Testis (tissue), 3 donors: Measurements from ENCODE around the gene ACAA2. TPM values are rescaled to one million over a fixed set of nuclear protein-coding genes. Genes with fewer than 3 reads are reported as not detected.

ENCODE experiments used
- DNase-seq: peaks from one replicate; pipeline ENCODE4 v3.0.0-alpha.2; 2019
- H3K27ac ChIP-seq, 2 donors: fragments of 200-600 bp; sonication (generic); one replicate each; pipeline ENCODE4 v1.5.1; 2019
- H3K27me3 ChIP-seq: fragments of 200-600 bp; sonication (generic); one replicate; pipeline ENCODE4 v1.5.1; 2019
- H3K36me3 ChIP-seq: fragments of 200-600 bp; sonication (generic); one replicate; pipeline ENCODE4 v1.5.1; 2017; ENCODE audit warnings: low read depth; ENCODE audit errors: missing control alignments
- H3K4me1 ChIP-seq: fragments of 200-600 bp; sonication (generic); one replicate; pipeline ENCODE4 v1.5.1; 2019
- H3K4me3 ChIP-seq, 2 donors: fragments of 200-600 bp; sonication (generic); one replicate each; pipeline ENCODE4 v1.5.1; 2017 to 2019
- H3K9me3 ChIP-seq: fragments of 200-600 bp; sonication (generic); one replicate; pipeline ENCODE4 v1.5.1; 2017
- POLR2A ChIP-seq: fragments of 450-650 bp; IDR thresholded peaks from one replicate; pipeline ENCODE4 v1.6.1; 2017; ENCODE audit warnings: antibody characterized with exemption, mild to moderate bottlenecking, moderate library complexity
- WGBS, 2 donors: methylation state at CpG; one replicate each; pipeline ENCODE4 v1.1.5; 2018; 5-methylcytosine and 5-hydroxymethylcytosine counted together
- intact Hi-C: fragments of 100-400 bp; cut with DNase I; formaldehyde crosslinking; loops from one replicate; pipeline ENCODE4 v1.15.1; 2023; ENCODE audit warnings: low total_unique reads
- polyA plus RNA-seq: library from polyadenylated mRNA; stranded (reverse); fragments of 350-450 nt; fragmentation: Illumina TruSeq; extraction: RNeasy Lipid Tissue Mini Kit (QIAGEN cat#74804); gene quantifications from one replicate; pipeline ENCODE4 v1.2.3, GENCODE V29; 2014; ENCODE audit warnings: low read depth, low replicate concordance; ENCODE audit not compliant: insufficient read depth
- total RNA-seq, 2 donors: library from RNA; depleted of rRNA; stranded (reverse); fragments of >200 nt; gene quantifications; one replicate each; pipeline ENCODE4 v1.2.3, GENCODE V29; 2016
- TF ChIP-seq, protein P1 (sequence below), 3 experiments: fragments of 450-650 bp in 2 of 3; fragments of 200-600 bp in 1 of 3; sonication (generic) in 1 of 3; IDR thresholded peaks; one replicate each; pipeline ENCODE4 v1.5.1; 2016 to 2019; ENCODE audit warnings: antibody characterized with exemption in 3 of 3, mild to moderate bottlenecking in 2 of 3, moderate library complexity in 1 of 3

ACAA2 gene
- total and polyA plus RNA-seq, 3 donors from 2014 or later, result 42.2 to 77.2 (median 48.7) TPM

DNA sequence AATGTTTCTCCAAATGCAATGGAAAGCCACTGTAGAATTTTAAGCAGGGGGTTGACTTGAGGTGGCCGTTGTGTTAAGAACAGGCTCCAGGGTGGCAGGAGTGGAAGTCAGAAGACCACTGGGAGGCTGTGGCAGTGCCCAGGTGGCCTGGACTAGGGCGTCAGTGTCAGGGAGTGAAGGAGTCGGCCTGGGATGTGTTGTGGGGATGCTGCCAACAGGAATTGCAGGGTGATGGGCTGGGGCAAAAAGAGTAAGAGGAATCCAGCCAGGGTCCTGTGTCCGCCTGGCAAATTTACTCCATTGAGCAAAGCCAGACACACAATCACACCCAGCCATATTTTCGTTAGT is 55.1 kb downstream of the ACAA2 start:
- no peak for DNase-seq
- H3K9me3 ChIP-seq, result no peaks in the 10 kb centered on the region
- intact Hi-C loops, result no loop called here
- TF ChIP-seq, protein P1, sequence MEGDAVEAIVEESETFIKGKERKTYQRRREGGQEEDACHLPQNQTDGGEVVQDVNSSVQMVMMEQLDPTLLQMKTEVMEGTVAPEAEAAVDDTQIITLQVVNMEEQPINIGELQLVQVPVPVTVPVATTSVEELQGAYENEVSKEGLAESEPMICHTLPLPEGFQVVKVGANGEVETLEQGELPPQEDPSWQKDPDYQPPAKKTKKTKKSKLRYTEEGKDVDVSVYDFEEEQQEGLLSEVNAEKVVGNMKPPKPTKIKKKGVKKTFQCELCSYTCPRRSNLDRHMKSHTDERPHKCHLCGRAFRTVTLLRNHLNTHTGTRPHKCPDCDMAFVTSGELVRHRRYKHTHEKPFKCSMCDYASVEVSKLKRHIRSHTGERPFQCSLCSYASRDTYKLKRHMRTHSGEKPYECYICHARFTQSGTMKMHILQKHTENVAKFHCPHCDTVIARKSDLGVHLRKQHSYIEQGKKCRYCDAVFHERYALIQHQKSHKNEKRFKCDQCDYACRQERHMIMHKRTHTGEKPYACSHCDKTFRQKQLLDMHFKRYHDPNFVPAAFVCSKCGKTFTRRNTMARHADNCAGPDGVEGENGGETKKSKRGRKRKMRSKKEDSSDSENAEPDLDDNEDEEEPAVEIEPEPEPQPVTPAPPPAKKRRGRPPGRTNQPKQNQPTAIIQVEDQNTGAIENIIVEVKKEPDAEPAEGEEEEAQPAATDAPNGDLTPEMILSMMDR (IDR thresholded peaks at IDR 0.05), result no peak
- TF ChIP-seq POLR2A, result no peak
- no peak overlapping the region for H3K27ac ChIP-seq
- 65 to 82% methylated on average over 5 of the region's 5 CpGs for WGBS, 2 donors
- H3K4me1 ChIP-seq, result no peaks in the 10 kb centered on the region
- H3K27me3 ChIP-seq, result no peaks in the 10 kb centered on the region
- H3K36me3 ChIP-seq, result no peaks in the 10 kb centered on the region
- H3K4me3 ChIP-seq, result no peak overlapping the region

DNA sequence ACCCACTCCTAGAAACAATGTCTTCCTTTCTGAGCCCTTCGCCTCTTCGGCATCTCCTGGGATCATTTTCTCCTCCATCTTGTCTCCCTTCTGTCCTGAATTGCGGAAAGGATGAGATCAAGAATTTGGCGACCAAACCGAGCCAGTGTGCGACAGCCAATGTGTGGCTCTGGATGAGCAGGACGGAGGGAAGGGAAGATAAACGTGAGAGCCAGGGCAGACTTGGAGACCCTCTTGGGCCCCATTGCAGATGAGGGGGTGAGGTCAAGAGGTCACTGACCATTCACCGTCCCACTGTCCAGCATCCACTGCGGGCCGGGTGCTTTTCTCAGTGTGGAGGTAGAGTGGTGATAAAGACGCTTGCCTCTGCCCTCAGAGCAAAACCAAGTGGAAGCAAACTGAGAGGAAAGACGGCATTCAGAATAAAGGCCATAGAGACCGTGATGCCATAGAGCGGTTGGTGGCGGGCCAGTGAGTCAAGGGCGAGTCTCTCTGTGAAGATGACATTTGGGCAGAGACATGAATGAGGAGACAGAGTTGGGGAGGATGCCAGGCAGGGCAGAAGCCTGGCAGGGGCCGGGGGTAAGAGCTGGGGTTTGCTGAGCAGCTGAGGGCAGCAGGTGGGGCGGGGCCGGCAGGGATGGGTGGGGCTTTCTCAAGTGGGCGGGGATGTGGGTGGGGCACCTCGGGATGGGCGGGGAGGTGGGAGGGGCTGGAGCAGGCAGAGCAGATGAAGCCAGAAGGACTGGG is 55.6 kb downstream of the ACAA2 start:
- H3K27ac ChIP-seq, result no peak overlapping the region
- 84 to 91% methylated on average over 21 to 23 of the region's 23 CpGs for WGBS, 2 donors
- TF ChIP-seq, protein P1 (IDR thresholded peaks at IDR 0.05), result no peak
- TF ChIP-seq POLR2A, result no peak

DNA sequence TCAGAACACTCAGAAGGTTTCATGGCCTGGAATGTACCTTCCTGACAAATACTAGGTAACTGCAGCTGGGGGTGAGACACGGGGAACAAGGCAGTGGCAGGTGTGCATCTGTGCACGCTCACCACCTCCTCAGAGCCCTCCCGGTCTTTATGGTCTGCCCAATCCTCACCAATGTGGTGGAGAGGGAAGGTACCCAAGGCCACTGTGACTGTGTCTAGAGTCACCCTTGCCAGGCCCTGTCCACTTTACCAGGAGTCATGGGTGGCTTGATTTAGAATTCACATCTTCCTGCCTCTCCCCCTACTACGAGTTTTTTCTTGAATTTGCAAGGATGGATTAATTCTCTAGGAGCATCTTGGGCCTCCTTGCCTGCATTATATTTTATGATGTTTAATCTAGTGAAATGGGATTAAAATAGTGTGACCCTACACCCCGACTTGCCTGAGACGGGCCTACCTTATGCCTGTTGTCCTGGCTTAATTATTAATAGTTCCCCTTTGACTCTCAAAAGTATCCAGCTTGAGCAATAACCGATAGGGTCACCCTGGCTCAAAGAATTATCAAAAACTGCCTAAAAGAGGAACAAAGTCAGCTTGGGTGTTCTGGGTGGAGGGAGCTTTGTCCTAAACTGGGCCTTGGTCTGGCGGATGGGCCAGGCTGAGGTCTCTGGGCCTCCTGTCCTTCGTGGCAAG is 56.5 kb downstream of the ACAA2 start:
- no peaks in the 10 kb centered on the region for H3K36me3 ChIP-seq
- no peak overlapping the region for H3K27ac ChIP-seq
- no peak overlapping the region for H3K4me3 ChIP-seq
- no peak for TF ChIP-seq POLR2A
- TF ChIP-seq, protein P1 (IDR thresholded peaks at IDR 0.05), result no peak
- no peaks in the 10 kb centered on the region for H3K9me3 ChIP-seq
- WGBS, 2 donors, result 86 to 90% methylated on average over 9 of the region's 9 CpGs
- no peak for DNase-seq
- intact Hi-C loops, result no loop called here
- H3K4me1 ChIP-seq, result no peaks in the 10 kb centered on the region
- no peaks in the 10 kb centered on the region for H3K27me3 ChIP-seq

More for the DNA sequence above, 55.6 kb downstream of the ACAA2 start:
- no peaks in the 10 kb centered on the region for H3K4me1 ChIP-seq
- peak; percentile 30 for DNase-seq
- no peaks in the 10 kb centered on the region for H3K9me3 ChIP-seq
- no peaks in the 10 kb centered on the region for H3K27me3 ChIP-seq
- intact Hi-C loops, result no loop called here
- no peaks in the 10 kb centered on the region for H3K36me3 ChIP-seq
- H3K4me3 ChIP-seq, result no peak overlapping the region

DNA sequence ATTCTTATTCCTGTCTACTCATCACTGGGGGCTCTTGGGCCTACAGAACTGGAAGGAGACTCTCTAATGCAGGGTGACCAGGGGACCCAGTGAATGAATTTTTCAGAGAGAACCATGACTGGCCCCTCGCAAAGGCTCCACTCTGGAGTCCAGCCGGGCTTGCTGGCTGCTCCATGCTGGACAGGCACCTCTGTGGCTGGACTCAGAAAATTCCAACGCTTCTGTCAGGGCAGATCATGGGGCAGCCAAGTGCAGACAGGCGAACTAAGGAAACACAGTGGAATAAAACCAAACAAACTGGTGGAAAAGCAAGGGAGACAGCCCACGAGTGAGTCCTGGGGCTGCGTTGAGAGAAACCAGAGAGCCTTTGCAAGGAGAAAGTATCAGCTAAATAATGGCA is 57.2 kb downstream of the ACAA2 start:
- no peak for DNase-seq
- no peak for TF ChIP-seq POLR2A
- TF ChIP-seq, protein P1 (IDR thresholded peaks at IDR 0.05), result no peak
- Histone ChIP-seq H3K36me3 (no peaks in the 10 kb centered on the region), H3K27me3 (no peaks in the 10 kb centered on the region), H3K4me1 (no peaks in the 10 kb centered on the region), H3K9me3 (no peaks in the 10 kb centered on the region), H3K4me3 (no peak overlapping the region), H3K27ac (no peak overlapping the region)
- intact Hi-C loops, result no loop called here
- 78 to 91% methylated on average over 6 of the region's 6 CpGs for WGBS, 2 donors
